Neural crest cell (in vitro differentiated cells): ENCODE measurements around the gene ABLIM2. TPM values are rescaled to one million over a fixed set of nuclear protein-coding genes. Genes with fewer than 3 reads are reported as not detected.
"Not testable (repeated sequence)": the region's sequence is repeated elsewhere in the genome, so short reads cannot be mapped to it uniquely, and the experiment has no call there.

Experiments
- DNase-seq: peaks from one replicate; pipeline ENCODE4 v3.0.0; 2021; ENCODE audit warnings: low read depth, mixed read lengths, low spot score
- H3K27ac Mint-ChIP-seq: one replicate; pipeline ENCODE4 v1.8.0; 2021; ENCODE audit warnings: mild to moderate bottlenecking, mixed read lengths; ENCODE audit not compliant: unreplicated experiment
- H3K27me3 Mint-ChIP-seq: 2 replicates; pipeline ENCODE4 v1.8.0; 2021; ENCODE audit warnings: low read depth, mild to moderate bottlenecking, mixed read lengths
- H3K36me3 Mint-ChIP-seq: 2 replicates; pipeline ENCODE4 v1.8.0; 2021; ENCODE audit warnings: low read depth, mild to moderate bottlenecking, mixed read lengths
- H3K4me1 Mint-ChIP-seq: 2 replicates; pipeline ENCODE4 v1.8.0; 2021; ENCODE audit warnings: mixed read lengths
- H3K4me3 Mint-ChIP-seq: one replicate; pipeline ENCODE4 v1.8.0; 2021; ENCODE audit warnings: mild to moderate bottlenecking, mixed read lengths
- H3K9me3 Mint-ChIP-seq: 2 replicates; pipeline ENCODE4 v1.8.0; 2021; ENCODE audit warnings: mixed read lengths
- CTCF ChIP-seq: fragments of 200-600 bp; sonication (generic); conservative IDR thresholded peaks from 2 replicates; pipeline ENCODE4 v1.5.0; 2021; ENCODE audit warnings: antibody characterized with exemption, mild to moderate bottlenecking
- total RNA-seq: library from RNA; stranded (reverse); gene quantifications from 2 replicates; pipeline ENCODE4 v1.2.1, GENCODE V29; 2021

ABLIM2 gene
- total RNA-seq, 1 donor from 2014 or later, result 3.8 TPM

- no peak for DNase-seq
- H3K4me1 Mint-ChIP-seq, result peaks cover 21% of the 10 kb centered on the region
- no peaks in the 10 kb centered on the region for H3K36me3 Mint-ChIP-seq
- peak overlapping the region; percentile 93 for H3K27ac Mint-ChIP-seq
- H3K27me3 Mint-ChIP-seq, result no peaks in the 10 kb centered on the region
- TF ChIP-seq CTCF, result no peak
- no peaks in the 10 kb centered on the region for H3K9me3 Mint-ChIP-seq
- no peak overlapping the region for H3K4me3 Mint-ChIP-seq
Measured at GRCh38 chr4:7945709-7946380, 212.8 kb downstream of the ABLIM2 start.

GRCh38 chr4:7944599-7945220 is 213.9 kb downstream of the ABLIM2 start:
- Mint-ChIP-seq H3K27ac (no peak overlapping the region), H3K4me3 (no peak overlapping the region), H3K4me1 (peaks cover 21% of the 10 kb centered on the region), H3K36me3 (no peaks in the 10 kb centered on the region), H3K9me3 (no peaks in the 10 kb centered on the region), H3K27me3 (no peaks in the 10 kb centered on the region)
- DNase-seq, result no peak
- no peak for TF ChIP-seq CTCF

- H3K36me3 Mint-ChIP-seq, DNase-seq, H3K9me3 Mint-ChIP-seq, H3K4me3 Mint-ChIP-seq, H3K27ac Mint-ChIP-seq, H3K27me3 Mint-ChIP-seq: not testable (repeated sequence)
- H3K4me1 Mint-ChIP-seq, result peaks cover 11% of the 10 kb centered on the region
Measured at GRCh38 chr4:7943688-7944087, 214.9 kb downstream of the ABLIM2 start.

- Mint-ChIP-seq H3K9me3 (no peaks in the 10 kb centered on the region), H3K4me1 (peaks cover 14% of the 10 kb centered on the region), H3K27me3 (peaks cover 4% of the 10 kb centered on the region), H3K27ac (no peak overlapping the region), H3K36me3 (no peaks in the 10 kb centered on the region), H3K4me3 (peak overlapping the region; percentile 51)
- no peak for DNase-seq
- no peak for TF ChIP-seq CTCF
Measured at GRCh38 chr4:7943211-7943610, 215.4 kb downstream of the ABLIM2 start.

- Mint-ChIP-seq H3K9me3 (no peaks in the 10 kb centered on the region), H3K36me3 (no peaks in the 10 kb centered on the region), H3K4me1 (peaks cover 23% of the 10 kb centered on the region), H3K27me3 (peaks cover 5% of the 10 kb centered on the region), H3K27ac (no peak overlapping the region), H3K4me3 (peak overlapping the region; percentile 79)
- no peak for DNase-seq
- TF ChIP-seq CTCF, result no peak
Measured at GRCh38 chr4:7941965-7942496, 216.6 kb downstream of the ABLIM2 start.
